Measurements from ENCODE around the gene IFITM1.

Gene IFITM1

DNA sequence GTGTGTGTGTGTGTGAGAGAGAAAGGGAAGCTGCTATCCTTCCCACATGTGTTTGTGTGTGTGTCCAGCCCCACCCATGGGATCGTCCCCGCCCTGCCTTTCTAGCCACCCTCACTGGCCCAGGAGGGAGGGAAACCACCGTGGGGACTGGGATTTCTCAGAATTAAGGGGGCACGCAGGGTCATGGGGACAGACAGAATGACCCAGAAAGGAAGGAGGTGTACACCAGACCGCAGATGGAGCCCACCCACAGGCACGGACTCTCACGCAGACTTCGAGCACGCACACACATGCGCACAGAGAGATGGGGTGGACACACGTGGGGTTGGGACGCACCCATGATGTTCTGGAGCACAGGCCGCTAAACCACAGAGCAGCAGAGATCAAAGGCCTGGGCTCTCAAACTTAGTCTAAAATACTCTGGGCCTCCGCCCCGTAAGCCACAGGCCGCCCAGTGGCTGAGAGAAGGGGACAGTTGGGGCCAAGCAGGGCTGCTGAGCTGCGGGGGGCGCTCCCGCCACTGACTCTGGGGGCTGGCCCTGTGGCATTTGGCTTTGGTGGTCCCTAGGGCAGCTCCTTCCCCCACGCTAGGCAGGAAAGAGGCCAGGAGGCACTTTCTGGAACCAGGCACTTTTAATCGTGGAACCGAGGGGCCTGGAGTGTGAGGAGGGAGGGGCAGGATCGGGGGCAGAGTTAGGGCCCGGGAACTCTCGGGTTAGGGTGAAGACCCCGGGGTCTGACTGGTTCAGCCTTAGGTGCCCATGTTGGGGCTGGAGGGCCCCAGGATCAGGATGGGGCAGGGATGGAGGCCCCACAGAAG lies 16.0 kb upstream of the IFITM1 start:
- TF ChIP-seq RAD21 (IDR thresholded peaks at IDR 0.05; ENCODE audit: low read depth) (no peak), CEBPB (IDR thresholded peaks at IDR 0.05) (no peak), MAX (IDR thresholded peaks at IDR 0.05) (no peak), TCF12 (IDR thresholded peaks at IDR 0.05; ENCODE audit: low read depth) (no peak), NFIC (IDR thresholded peaks at IDR 0.05) (no peak), EGR1 (IDR thresholded peaks at IDR 0.05) (no peak), CREB1 (IDR thresholded peaks at IDR 0.05; ENCODE audit: low read depth) (no peak), TEAD4 (IDR thresholded peaks at IDR 0.05) (no peak), YY1 (IDR thresholded peaks at IDR 0.05; ENCODE audit: low read depth) (no peak), ZBTB7A (IDR thresholded peaks at IDR 0.05; ENCODE audit: low read depth) (no peak), EP300 (IDR thresholded peaks at IDR 0.05; ENCODE audit: borderline replicate concordance) (no peak), FOXM1 (IDR thresholded peaks at IDR 0.05; ENCODE audit: borderline replicate concordance, low read depth) (no peak), TAF1 (IDR thresholded peaks at IDR 0.05; ENCODE audit: low read depth) (no peak)
- TF ChIP-seq, protein P1, sequence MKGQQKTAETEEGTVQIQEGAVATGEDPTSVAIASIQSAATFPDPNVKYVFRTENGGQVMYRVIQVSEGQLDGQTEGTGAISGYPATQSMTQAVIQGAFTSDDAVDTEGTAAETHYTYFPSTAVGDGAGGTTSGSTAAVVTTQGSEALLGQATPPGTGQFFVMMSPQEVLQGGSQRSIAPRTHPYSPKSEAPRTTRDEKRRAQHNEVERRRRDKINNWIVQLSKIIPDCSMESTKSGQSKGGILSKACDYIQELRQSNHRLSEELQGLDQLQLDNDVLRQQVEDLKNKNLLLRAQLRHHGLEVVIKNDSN (IDR thresholded peaks at IDR 0.05): no peak
- TF ChIP-seq, protein P2, sequence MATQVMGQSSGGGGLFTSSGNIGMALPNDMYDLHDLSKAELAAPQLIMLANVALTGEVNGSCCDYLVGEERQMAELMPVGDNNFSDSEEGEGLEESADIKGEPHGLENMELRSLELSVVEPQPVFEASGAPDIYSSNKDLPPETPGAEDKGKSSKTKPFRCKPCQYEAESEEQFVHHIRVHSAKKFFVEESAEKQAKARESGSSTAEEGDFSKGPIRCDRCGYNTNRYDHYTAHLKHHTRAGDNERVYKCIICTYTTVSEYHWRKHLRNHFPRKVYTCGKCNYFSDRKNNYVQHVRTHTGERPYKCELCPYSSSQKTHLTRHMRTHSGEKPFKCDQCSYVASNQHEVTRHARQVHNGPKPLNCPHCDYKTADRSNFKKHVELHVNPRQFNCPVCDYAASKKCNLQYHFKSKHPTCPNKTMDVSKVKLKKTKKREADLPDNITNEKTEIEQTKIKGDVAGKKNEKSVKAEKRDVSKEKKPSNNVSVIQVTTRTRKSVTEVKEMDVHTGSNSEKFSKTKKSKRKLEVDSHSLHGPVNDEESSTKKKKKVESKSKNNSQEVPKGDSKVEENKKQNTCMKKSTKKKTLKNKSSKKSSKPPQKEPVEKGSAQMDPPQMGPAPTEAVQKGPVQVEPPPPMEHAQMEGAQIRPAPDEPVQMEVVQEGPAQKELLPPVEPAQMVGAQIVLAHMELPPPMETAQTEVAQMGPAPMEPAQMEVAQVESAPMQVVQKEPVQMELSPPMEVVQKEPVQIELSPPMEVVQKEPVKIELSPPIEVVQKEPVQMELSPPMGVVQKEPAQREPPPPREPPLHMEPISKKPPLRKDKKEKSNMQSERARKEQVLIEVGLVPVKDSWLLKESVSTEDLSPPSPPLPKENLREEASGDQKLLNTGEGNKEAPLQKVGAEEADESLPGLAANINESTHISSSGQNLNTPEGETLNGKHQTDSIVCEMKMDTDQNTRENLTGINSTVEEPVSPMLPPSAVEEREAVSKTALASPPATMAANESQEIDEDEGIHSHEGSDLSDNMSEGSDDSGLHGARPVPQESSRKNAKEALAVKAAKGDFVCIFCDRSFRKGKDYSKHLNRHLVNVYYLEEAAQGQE (IDR thresholded peaks at IDR 0.05; ENCODE audit: low read depth): no peak

- no peak for TF ChIP-seq TEAD4 (IDR thresholded peaks at IDR 0.05)
- TF ChIP-seq NFIC (IDR thresholded peaks at IDR 0.05): no peak
- no peak for TF ChIP-seq CREB1 (IDR thresholded peaks at IDR 0.05; ENCODE audit: low read depth)
- TF ChIP-seq, protein P1 (IDR thresholded peaks at IDR 0.05): no peak
- no peak for TF ChIP-seq TAF1 (IDR thresholded peaks at IDR 0.05; ENCODE audit: low read depth)
- TF ChIP-seq CEBPB (IDR thresholded peaks at IDR 0.05): no peak
- TF ChIP-seq ZBTB7A (IDR thresholded peaks at IDR 0.05; ENCODE audit: low read depth): no peak
- no peak for TF ChIP-seq FOXM1 (IDR thresholded peaks at IDR 0.05; ENCODE audit: borderline replicate concordance, low read depth)
- no peak for TF ChIP-seq EP300 (IDR thresholded peaks at IDR 0.05; ENCODE audit: borderline replicate concordance)
- TF ChIP-seq TCF12 (IDR thresholded peaks at IDR 0.05; ENCODE audit: low read depth): no peak
- TF ChIP-seq EGR1 (IDR thresholded peaks at IDR 0.05): no peak
Measured at GRCh38 chr11:298406-299065, 15.3 kb upstream of the IFITM1 start.

DNA sequence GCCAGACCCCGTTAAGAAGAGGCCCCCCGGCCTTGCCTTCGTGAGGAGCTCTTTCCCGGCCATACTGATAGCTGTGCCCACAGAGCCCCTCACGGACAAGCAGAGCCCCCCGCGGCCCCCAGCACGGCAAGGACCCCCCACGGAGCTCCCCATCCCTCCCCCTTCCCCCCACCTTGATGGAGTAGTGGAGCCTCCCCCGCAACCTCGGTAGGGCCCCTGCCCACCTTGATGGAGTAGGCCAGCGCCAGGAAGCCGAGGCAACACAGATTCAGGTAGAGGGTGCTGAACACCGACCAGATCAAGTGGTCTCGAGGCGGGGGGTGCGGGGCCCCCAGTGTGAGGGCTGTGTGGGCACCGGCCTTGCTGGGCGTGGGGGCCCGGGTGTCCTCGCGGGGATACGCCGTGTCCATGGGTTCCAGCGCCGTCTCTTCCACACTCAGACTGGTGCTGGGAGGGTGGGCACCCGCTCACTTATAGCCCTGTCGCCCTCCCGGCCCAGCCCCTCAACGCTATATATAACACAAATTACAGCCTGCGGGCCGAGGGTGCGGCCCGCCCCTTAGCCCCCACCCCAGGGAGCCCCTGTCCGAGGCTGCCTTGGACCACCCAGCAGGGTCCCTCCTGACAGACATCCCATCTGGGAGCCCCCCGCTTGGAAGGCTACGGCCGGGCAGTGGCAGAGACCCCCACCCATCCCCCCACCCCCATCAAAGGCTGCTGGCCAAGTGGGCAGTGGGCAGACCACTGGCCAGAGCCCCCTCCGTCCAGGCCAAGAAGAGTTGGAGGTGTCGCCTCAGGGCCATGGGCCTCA lies 14.6 kb upstream of the IFITM1 start, which contains the start of gene IFITM5:
IFITM5 (minus strand) TSS at position 446 of the 811 bp plus-strand sequence; CDS start at position 410, 36 bp downstream.
- no peak for TF ChIP-seq EGR1 (IDR thresholded peaks at IDR 0.05)
- no peak for TF ChIP-seq TEAD4 (IDR thresholded peaks at IDR 0.05)
- TF ChIP-seq, protein P1 (IDR thresholded peaks at IDR 0.05): no peak
- TF ChIP-seq, protein P2 (IDR thresholded peaks at IDR 0.05; ENCODE audit: low read depth): no peak
- no peak for TF ChIP-seq CEBPB (IDR thresholded peaks at IDR 0.05)
- no peak for TF ChIP-seq FOXM1 (IDR thresholded peaks at IDR 0.05; ENCODE audit: borderline replicate concordance, low read depth)
- no peak for TF ChIP-seq TCF12 (IDR thresholded peaks at IDR 0.05; ENCODE audit: low read depth)

DNA sequence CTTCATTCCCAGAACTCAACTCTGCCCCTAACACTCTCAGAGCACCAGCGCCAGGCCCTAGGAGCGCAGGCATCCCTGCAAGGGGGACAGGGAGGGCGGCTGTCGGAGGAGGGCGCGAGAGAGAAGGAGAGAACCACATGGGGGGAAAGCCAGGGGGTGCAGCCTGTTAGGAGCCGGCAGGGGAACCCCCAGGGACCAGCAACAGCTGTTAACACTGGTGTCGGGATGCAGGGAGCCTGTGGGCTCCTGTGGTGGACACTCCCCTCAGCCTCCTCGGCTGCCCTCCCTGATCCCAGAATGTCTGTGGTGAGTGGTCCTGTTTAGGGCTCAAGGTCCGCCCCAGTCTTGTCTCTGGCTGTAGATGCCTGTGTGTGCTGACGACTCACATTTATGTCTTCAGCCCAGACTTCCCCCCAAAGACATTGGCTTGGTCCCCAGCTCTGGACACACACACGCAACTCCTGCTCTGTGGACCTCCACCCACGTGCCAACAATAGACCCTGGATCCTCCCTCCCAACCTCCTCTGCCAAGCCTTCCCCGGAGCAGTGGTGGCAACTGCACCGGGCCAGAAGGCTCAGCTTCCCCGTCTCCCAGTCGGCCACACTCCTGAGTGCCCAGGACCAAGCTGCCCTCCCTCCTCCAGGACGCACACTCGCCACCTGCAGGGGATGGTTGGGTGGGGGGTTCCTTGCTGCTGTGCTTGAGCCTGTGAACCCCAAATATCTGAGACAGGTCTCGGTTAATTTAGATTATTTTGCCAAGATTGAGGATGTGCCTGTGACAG lies 13.7 kb upstream of the IFITM1 start:
- no peak for TF ChIP-seq YY1 (IDR thresholded peaks at IDR 0.05; ENCODE audit: low read depth)
- no peak for TF ChIP-seq CEBPB (IDR thresholded peaks at IDR 0.05)
- no peak for TF ChIP-seq TCF12 (IDR thresholded peaks at IDR 0.05; ENCODE audit: low read depth)
- TF ChIP-seq FOXM1 (IDR thresholded peaks at IDR 0.05; ENCODE audit: borderline replicate concordance, low read depth): no peak
- TF ChIP-seq ZBTB7A (IDR thresholded peaks at IDR 0.05; ENCODE audit: low read depth): no peak
- TF ChIP-seq CREB1 (IDR thresholded peaks at IDR 0.05; ENCODE audit: low read depth): no peak
- no peak for TF ChIP-seq MAX (IDR thresholded peaks at IDR 0.05)
- no peak for TF ChIP-seq NFIC (IDR thresholded peaks at IDR 0.05)
- TF ChIP-seq, protein P2 (IDR thresholded peaks at IDR 0.05; ENCODE audit: low read depth): no peak
- TF ChIP-seq, protein P1 (IDR thresholded peaks at IDR 0.05): no peak
- no peak for TF ChIP-seq TEAD4 (IDR thresholded peaks at IDR 0.05)
- TF ChIP-seq EGR1 (IDR thresholded peaks at IDR 0.05): no peak
- no peak for TF ChIP-seq RAD21 (IDR thresholded peaks at IDR 0.05; ENCODE audit: low read depth)
- TF ChIP-seq TAF1 (IDR thresholded peaks at IDR 0.05; ENCODE audit: low read depth): no peak
- no peak for TF ChIP-seq EP300 (IDR thresholded peaks at IDR 0.05; ENCODE audit: borderline replicate concordance)

All from Ishikawa (cell line).